ENCODE results near the gene PCID2.

DNA sequence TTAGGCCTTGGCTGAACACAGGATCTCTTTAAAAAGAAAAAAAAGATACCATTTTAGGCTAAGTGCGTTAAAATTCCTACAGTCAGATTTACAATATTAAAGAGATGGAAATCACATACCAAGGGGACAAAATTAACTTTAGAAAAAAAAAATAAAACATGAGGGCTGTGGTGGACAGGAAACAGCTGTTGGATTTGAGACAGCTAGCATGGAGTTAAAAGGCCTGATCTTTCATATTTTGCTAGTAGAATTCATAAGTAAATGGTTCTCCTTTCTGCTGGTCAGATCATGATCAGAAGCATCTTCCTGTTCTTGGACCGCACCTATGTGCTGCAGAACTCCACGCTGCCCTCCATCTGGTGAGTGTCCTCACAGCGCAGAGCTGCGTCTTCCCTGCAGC is 20.7 kb upstream of the PCID2 start:
- no peak for TF ChIP-seq ZNF274 (IDR thresholded peaks at IDR 0.05; ENCODE audit: low read depth, low read length)
- no peak for TF ChIP-seq YY1 (IDR thresholded peaks at IDR 0.05; ENCODE audit: insufficient read depth, insufficient read length)
